Ectodermal cell (in vitro differentiated cells): Measurements from ENCODE around the gene IRX4. TPM values are rescaled to one million over a fixed set of nuclear protein-coding genes. Genes with fewer than 3 reads are reported as not detected.

ENCODE experiments used
- H3K27ac ChIP-seq: 2 replicates; pipeline ENCODE4 v1.7.0; 2013; ENCODE audit warnings: mild to moderate bottlenecking, low read depth, low read length; ENCODE audit not compliant: insufficient read depth, poor library complexity, severe bottlenecking
- H3K27me3 ChIP-seq: 2 replicates; pipeline ENCODE4 v1.7.0; 2013; ENCODE audit warnings: mild to moderate bottlenecking, low read length; ENCODE audit not compliant: insufficient read depth, control insufficient read depth, poor library complexity, severe bottlenecking
- H3K36me3 ChIP-seq: one replicate; pipeline ENCODE4 v1.7.0; 2013; ENCODE audit warnings: low read length; ENCODE audit not compliant: control insufficient read depth, insufficient read depth
- H3K4me1 ChIP-seq: one replicate; pipeline ENCODE4 v1.7.0; 2013; ENCODE audit warnings: low read length; ENCODE audit not compliant: control insufficient read depth, insufficient read depth
- H3K4me3 ChIP-seq: 2 replicates; pipeline ENCODE4 v1.7.0; 2013; ENCODE audit warnings: low read depth, low read length, control low read depth; ENCODE audit not compliant: insufficient read depth
- H3K9me3 ChIP-seq: 2 replicates; pipeline ENCODE4 v1.7.0; 2013; ENCODE audit warnings: mild to moderate bottlenecking, low read length, moderate library complexity; ENCODE audit not compliant: control insufficient read depth
- WGBS, 2 experiments: methylation state at CpG; one replicate each; pipeline ENCODE4 v1.1.7; 2013; ENCODE audit warnings: missing lambda C conversion rate in 2 of 2; 5-methylcytosine and 5-hydroxymethylcytosine counted together
- polyA plus RNA-seq, 4 experiments: library from polyadenylated mRNA; stranded (reverse); fragments of 50-300 nt; gene quantifications; one replicate each; pipeline ENCODE4 v1.2.3, GENCODE V29; 2013

Gene IRX4
- polyA plus RNA-seq (2013, experiment 1 of 4): not detected
- polyA plus RNA-seq (2013, experiment 2 of 4): 0.14 TPM
- 0.16 TPM for polyA plus RNA-seq (2013, experiment 3 of 4)
- 0.24 TPM for polyA plus RNA-seq (2013, experiment 4 of 4)

- peak within 1 kb of the TSS; percentile 1 for H3K4me3 ChIP-seq
- 1% methylated on average over 83 of the region's 83 CpGs for WGBS, 2 experiments
These were observed at the start of gene IRX4 for GRCh38 chr5:1882337-1883119. TSS of gene IRX4 (minus strand) at chr5:1882925. CDS start at chr5:1882647, 278 bp downstream.

GRCh38 chr5:1931604-1932231, 49.0 kb upstream of the IRX4 start:
- H3K9me3 ChIP-seq: no peaks in the 10 kb centered on the region
- peaks cover 8% of the 10 kb centered on the region for H3K4me1 ChIP-seq
- WGBS, 2 experiments: 9 to 11% methylated on average over 27 of the region's 27 CpGs
- no peak overlapping the region for H3K27ac ChIP-seq
- no peaks in the 10 kb centered on the region for H3K36me3 ChIP-seq
- peak overlapping the region; percentile 46 for H3K4me3 ChIP-seq
- H3K27me3 ChIP-seq: peaks cover 50% of the 10 kb centered on the region

More at GRCh38 chr5:1882337-1883119, at the start of gene IRX4:
- Histone ChIP-seq H3K27ac (no peak within 1 kb of the TSS), H3K4me1 (peaks cover 32% of the 10 kb centered on the region), H3K36me3 (no peaks in the 10 kb centered on the region), H3K9me3 (no peaks in the 10 kb centered on the region), H3K27me3 (peaks cover 100% of the 10 kb centered on the region)

GRCh38 chr5:1930880-1931603, 48.3 kb upstream of the IRX4 start:
- Histone ChIP-seq H3K9me3 (no peaks in the 10 kb centered on the region), H3K27ac (no peak overlapping the region), H3K4me1 (peaks cover 8% of the 10 kb centered on the region), H3K4me3 (peak overlapping the region; percentile 46), H3K36me3 (no peaks in the 10 kb centered on the region), H3K27me3 (peaks cover 50% of the 10 kb centered on the region)
- WGBS, 2 experiments: 1% methylated on average over 66 of the region's 66 CpGs

- H3K9me3 ChIP-seq: no peaks in the 10 kb centered on the region
- WGBS, 2 experiments: 15 to 17% methylated on average over 27 of the region's 27 CpGs
- H3K27ac ChIP-seq: no peak overlapping the region
- no peaks in the 10 kb centered on the region for H3K36me3 ChIP-seq
- H3K4me3 ChIP-seq: peak overlapping the region; percentile 46
- H3K4me1 ChIP-seq: peaks cover 8% of the 10 kb centered on the region
- peaks cover 50% of the 10 kb centered on the region for H3K27me3 ChIP-seq
These were observed 47.8 kb upstream of the IRX4 start for GRCh38 chr5:1930501-1930879.

- Histone ChIP-seq H3K4me3 (no peak overlapping the region), H3K27me3 (peaks cover 50% of the 10 kb centered on the region), H3K4me1 (peaks cover 8% of the 10 kb centered on the region), H3K27ac (no peak overlapping the region), H3K36me3 (no peaks in the 10 kb centered on the region), H3K9me3 (no peaks in the 10 kb centered on the region)
- WGBS, 2 experiments: 88% methylated on average over 9 of the region's 9 CpGs
These were observed 46.6 kb upstream of the IRX4 start for GRCh38 chr5:1929108-1929991.

- peaks cover 30% of the 10 kb centered on the region for H3K27me3 ChIP-seq
- no peaks in the 10 kb centered on the region for H3K9me3 ChIP-seq
- no peak overlapping the region for H3K4me3 ChIP-seq
- 89% methylated on average over 30 of the region's 30 CpGs for WGBS, 2 experiments
- H3K36me3 ChIP-seq: no peaks in the 10 kb centered on the region
- H3K27ac ChIP-seq: no peak overlapping the region
- peaks cover 7% of the 10 kb centered on the region for H3K4me1 ChIP-seq
These were observed 44.0 kb upstream of the IRX4 start for GRCh38 chr5:1926471-1927341.

GRCh38 chr5:1926071-1926440, 43.3 kb upstream of the IRX4 start:
- H3K9me3 ChIP-seq: no peaks in the 10 kb centered on the region
- 67 to 69% methylated on average over 4 of the region's 5 CpGs for WGBS, 2 experiments
- H3K4me1 ChIP-seq: peaks cover 2% of the 10 kb centered on the region
- H3K4me3 ChIP-seq: no peak overlapping the region
- peaks cover 23% of the 10 kb centered on the region for H3K27me3 ChIP-seq
- no peaks in the 10 kb centered on the region for H3K36me3 ChIP-seq
- no peak overlapping the region for H3K27ac ChIP-seq

GRCh38 chr5:1925111-1926070, 42.7 kb upstream of the IRX4 start:
- H3K27ac ChIP-seq: no peak overlapping the region

More at GRCh38 chr5:1925111-1926070, 42.7 kb upstream of the IRX4 start:
- Histone ChIP-seq H3K4me3 (no peak overlapping the region), H3K4me1 (no peaks in the 10 kb centered on the region), H3K27me3 (peaks cover 16% of the 10 kb centered on the region), H3K9me3 (no peaks in the 10 kb centered on the region), H3K36me3 (no peaks in the 10 kb centered on the region)
- WGBS, 2 experiments: 86 to 87% methylated on average over 25 of the region's 25 CpGs
